Liver (tissue), 9 donors: ENCODE data around the gene KLF2. TPM values are rescaled to one million over a fixed set of nuclear protein-coding genes. Genes with fewer than 3 reads are reported as not detected.

Experiments
- DNase-seq: peaks from one replicate; pipeline ENCODE4 v3.0.0-alpha.2; 2017; ENCODE audit warnings: low spot score
- H3K27ac ChIP-seq, 2 donors: one replicate each; pipeline ENCODE4 v1.7.0; 2013; ENCODE audit warnings: inconsistent platforms in 2 of 2, low read length in 2 of 2, control low read depth in 1 of 2, low read depth in 1 of 2, mild to moderate bottlenecking in 1 of 2
- H3K27me3 ChIP-seq, 4 donors: one replicate each; pipeline versions ENCODE4 v1.6.1 to v1.7.0; 2013; ENCODE audit warnings: low read length in 3 of 4, inconsistent platforms in 1 of 4, mild to moderate bottlenecking in 1 of 4, moderate library complexity in 1 of 4; ENCODE audit not compliant: control insufficient read depth in 4 of 4, insufficient read depth in 4 of 4
- H3K36me3 ChIP-seq, 4 donors: one replicate each; pipeline versions ENCODE4 v1.6.1 to v1.7.0; 2013; ENCODE audit warnings: low read length in 3 of 4, mild to moderate bottlenecking in 3 of 4, low read depth in 1 of 4, moderate library complexity in 1 of 4; ENCODE audit not compliant: control insufficient read depth in 4 of 4, insufficient read depth in 3 of 4
- H3K4me1 ChIP-seq, 4 donors: one replicate each; pipeline versions ENCODE4 v1.6.1 to v1.7.0; 2013; ENCODE audit warnings: low read length in 3 of 4, mild to moderate bottlenecking in 3 of 4, moderate library complexity in 1 of 4; ENCODE audit not compliant: control insufficient read depth in 4 of 4, insufficient read depth in 4 of 4
- H3K4me3 ChIP-seq, 3 donors: one replicate each; pipeline versions ENCODE4 v1.6.1 to v1.7.0; 2013; ENCODE audit warnings: low read length in 3 of 3, control low read depth in 1 of 3, low read depth in 1 of 3, mild to moderate bottlenecking in 1 of 3
- H3K9ac ChIP-seq, 2 donors: one replicate each; pipeline ENCODE4 v1.7.0; 2013; ENCODE audit warnings: low read length in 2 of 2, mild to moderate bottlenecking in 2 of 2, moderate library complexity in 2 of 2, control low read depth in 1 of 2, low read depth in 1 of 2
- H3K9me3 ChIP-seq, 4 donors: one replicate each; pipeline versions ENCODE4 v1.6.1 to v1.7.0; 2013; ENCODE audit warnings: low read length in 3 of 4; ENCODE audit not compliant: control insufficient read depth in 4 of 4
- EGR1 ChIP-seq, 2 donors: IDR thresholded peaks; 2 replicates each; pipeline ENCODE4 v1.6.1; 2016 to 2018; ENCODE audit warnings: antibody characterized with exemption in 2 of 2, low read depth in 2 of 2
- FOXA1 ChIP-seq: IDR thresholded peaks from 2 replicates; pipeline ENCODE4 v1.6.1; 2016; ENCODE audit warnings: antibody characterized with exemption
- FOXA2 ChIP-seq: IDR thresholded peaks from 2 replicates; pipeline ENCODE4 v1.6.1; 2016; ENCODE audit warnings: antibody characterized with exemption
- GABPA ChIP-seq, 2 donors: IDR thresholded peaks in 1 of 2; conservative IDR thresholded peaks in 1 of 2; 2 replicates each; pipeline ENCODE4 v1.6.1; 2016; ENCODE audit warnings: antibody characterized with exemption in 2 of 2, mild to moderate bottlenecking in 1 of 2, moderate library complexity in 1 of 2
- HNF4A ChIP-seq, 2 donors: conservative IDR thresholded peaks; 2 replicates each; pipeline ENCODE4 v1.6.1; 2016; ENCODE audit warnings: antibody characterized with exemption in 2 of 2, mild to moderate bottlenecking in 2 of 2
- JUND ChIP-seq, 2 donors: IDR thresholded peaks; 2 replicates each; pipeline ENCODE4 v1.6.1; 2016; ENCODE audit warnings: antibody characterized with exemption in 2 of 2
- NR2F2 ChIP-seq: IDR thresholded peaks from 2 replicates; pipeline ENCODE4 v1.6.1; 2016; ENCODE audit warnings: antibody characterized with exemption
- RAD21 ChIP-seq, 2 donors: IDR thresholded peaks; 2 replicates each; pipeline ENCODE4 v1.6.1; 2016; ENCODE audit warnings: antibody characterized with exemption in 2 of 2, mild to moderate bottlenecking in 2 of 2
- RXRA ChIP-seq, 2 donors: IDR thresholded peaks; 2 replicates each; pipeline ENCODE4 v1.6.1; 2017 to 2018; ENCODE audit warnings: antibody characterized with exemption in 2 of 2, mild to moderate bottlenecking in 1 of 2
- SP1 ChIP-seq: IDR thresholded peaks from 2 replicates; pipeline ENCODE4 v1.6.1; 2018; ENCODE audit warnings: antibody characterized with exemption, mild to moderate bottlenecking
- TAF1 ChIP-seq: conservative IDR thresholded peaks from 2 replicates; pipeline ENCODE4 v1.6.1; 2016; ENCODE audit warnings: antibody characterized with exemption, mild to moderate bottlenecking
- YY1 ChIP-seq: IDR thresholded peaks from 2 replicates; pipeline ENCODE4 v1.6.1; 2016; ENCODE audit warnings: antibody characterized with exemption, mild to moderate bottlenecking
- whole genome bisulfite sequencing: extraction: QIAGEN DNeasy Blood & Tissue Kit; methylation state at CpG from one replicate; pipeline ENCODE4 v1.1.7; 2013; 5-methylcytosine and 5-hydroxymethylcytosine counted together
- polyA plus RNA-seq, 2 donors: library from polyadenylated mRNA; stranded (reverse) in 1 of 2; unstranded in 1 of 2; fragments of 200-250 nt in 1 of 2; fragments of >200 nt in 1 of 2; fragmentation: Nextera tagmentation in 1 of 2; extraction: Ambion mirVana in 1 of 2; gene quantifications; one replicate each; pipeline versions ENCODE4 v1.2.1 to v1.2.3, GENCODE V29; 2013 to 2015
- total RNA-seq, 2 donors: library from RNA; depleted of rRNA; stranded (reverse); fragments of >200 nt; gene quantifications; one replicate each; pipeline ENCODE4 v1.2.3, GENCODE V29; 2014
- TF ChIP-seq, protein P1 (sequence below): IDR thresholded peaks from 2 replicates; pipeline ENCODE4 v1.6.1; 2016; ENCODE audit warnings: antibody characterized with exemption
- TF ChIP-seq, protein P2 (sequence below): fragments of 150-350 bp; IDR thresholded peaks from 2 replicates; pipeline ENCODE4 v1.5.1; 2017; ENCODE audit warnings: improper control_type of control experiment, low read depth, low read length; ENCODE audit not compliant: missing input control
- TF ChIP-seq, protein P3 (sequence below): IDR thresholded peaks from 2 replicates; pipeline ENCODE4 v1.6.1; 2016; ENCODE audit warnings: antibody characterized with exemption
- donor health status: healthy.
- donor health status: healthy.
- donor health status: healthy.
- donor health status: healthy.
- donor health status: healthy.

Gene KLF2
- total and polyA plus RNA-seq, 4 donors: 3.9 to 11.2 (median 4.2) TPM

DNA sequence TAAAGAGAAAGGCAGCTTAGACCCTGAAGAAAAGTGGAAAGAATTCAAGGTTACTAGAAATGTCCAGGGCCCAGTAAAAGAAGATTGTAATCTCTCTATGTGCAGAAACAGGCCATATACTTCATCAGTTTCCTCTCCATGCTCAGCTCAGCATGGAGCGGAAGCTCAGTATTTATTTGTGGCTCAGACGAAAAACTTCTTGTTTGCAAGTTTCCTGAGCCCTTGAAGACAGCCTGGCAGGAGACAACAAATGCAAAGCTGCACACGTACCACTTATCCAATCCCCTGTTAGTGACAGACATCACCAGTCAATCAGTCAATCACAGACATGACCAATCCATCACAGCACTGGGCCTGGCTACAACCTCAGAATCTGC, 8.1 kb upstream of the KLF2 start:
- Histone ChIP-seq H3K27me3 (no peaks in the 10 kb centered on the region), H3K4me3 (no peak overlapping the region), H3K36me3 (no peaks in the 10 kb centered on the region), H3K4me1 (no peaks in the 10 kb centered on the region), H3K27ac (peak overlapping the region; percentile 49 to 70), H3K9me3 (no peaks in the 10 kb centered on the region), H3K9ac (no peak overlapping the region)
- TF ChIP-seq YY1: no peak
- no peak for TF ChIP-seq GABPA (IDR thresholded peaks at IDR 0.05 in 1 of 2, conservative IDR thresholded peaks at IDR 0.05 in 1 of 2)
- TF ChIP-seq EGR1 (IDR thresholded peaks at IDR 0.05; ENCODE audit: low read depth in 2 of 2): no peak
- TF ChIP-seq, protein P1, sequence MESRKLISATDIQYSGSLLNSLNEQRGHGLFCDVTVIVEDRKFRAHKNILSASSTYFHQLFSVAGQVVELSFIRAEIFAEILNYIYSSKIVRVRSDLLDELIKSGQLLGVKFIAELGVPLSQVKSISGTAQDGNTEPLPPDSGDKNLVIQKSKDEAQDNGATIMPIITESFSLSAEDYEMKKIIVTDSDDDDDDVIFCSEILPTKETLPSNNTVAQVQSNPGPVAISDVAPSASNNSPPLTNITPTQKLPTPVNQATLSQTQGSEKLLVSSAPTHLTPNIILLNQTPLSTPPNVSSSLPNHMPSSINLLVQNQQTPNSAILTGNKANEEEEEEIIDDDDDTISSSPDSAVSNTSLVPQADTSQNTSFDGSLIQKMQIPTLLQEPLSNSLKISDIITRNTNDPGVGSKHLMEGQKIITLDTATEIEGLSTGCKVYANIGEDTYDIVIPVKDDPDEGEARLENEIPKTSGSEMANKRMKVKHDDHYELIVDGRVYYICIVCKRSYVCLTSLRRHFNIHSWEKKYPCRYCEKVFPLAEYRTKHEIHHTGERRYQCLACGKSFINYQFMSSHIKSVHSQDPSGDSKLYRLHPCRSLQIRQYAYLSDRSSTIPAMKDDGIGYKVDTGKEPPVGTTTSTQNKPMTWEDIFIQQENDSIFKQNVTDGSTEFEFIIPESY: no peak
- peak in 1 of 2 donors; percentile 3 for TF ChIP-seq RAD21 (IDR thresholded peaks at IDR 0.05)
- no peak for DNase-seq
- 65% methylated on average over 3 of the region's 3 CpGs for WGBS

DNA sequence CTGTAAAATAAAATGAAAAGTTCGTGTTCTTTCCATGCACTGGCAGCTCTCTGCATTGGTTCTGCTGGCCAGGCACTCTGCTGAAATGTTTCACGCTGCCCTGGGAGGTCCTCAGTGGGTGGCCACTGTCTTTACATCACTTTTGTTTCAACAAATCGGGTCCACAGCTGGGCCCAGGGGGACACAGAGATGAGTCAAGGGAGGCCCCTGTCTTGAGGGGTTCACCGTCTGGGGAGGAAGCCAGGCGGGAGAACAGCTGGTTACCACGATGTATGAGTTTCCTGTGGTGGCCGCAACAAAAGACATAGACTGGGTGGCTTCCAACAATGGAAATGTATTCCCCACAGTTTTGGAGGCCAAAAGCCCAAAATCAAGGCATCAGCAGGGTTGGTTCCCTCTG, 5.1 kb upstream of the KLF2 start:
- no peaks in the 10 kb centered on the region for H3K9me3 ChIP-seq
- 73% methylated on average over 7 of the region's 7 CpGs for WGBS
- no peak overlapping the region for H3K4me3 ChIP-seq
- TF ChIP-seq SP1 (no peak), RXRA (IDR thresholded peaks at IDR 0.05) (no peak), NR2F2 (no peak), GABPA (IDR thresholded peaks at IDR 0.05 in 1 of 2, conservative IDR thresholded peaks at IDR 0.05 in 1 of 2) (no peak), FOXA2 (no peak), HNF4A (conservative IDR thresholded peaks at IDR 0.05) (no peak), TAF1 (no peak), JUND (IDR thresholded peaks at IDR 0.05) (no peak), YY1 (no peak)
- TF ChIP-seq, protein P2, sequence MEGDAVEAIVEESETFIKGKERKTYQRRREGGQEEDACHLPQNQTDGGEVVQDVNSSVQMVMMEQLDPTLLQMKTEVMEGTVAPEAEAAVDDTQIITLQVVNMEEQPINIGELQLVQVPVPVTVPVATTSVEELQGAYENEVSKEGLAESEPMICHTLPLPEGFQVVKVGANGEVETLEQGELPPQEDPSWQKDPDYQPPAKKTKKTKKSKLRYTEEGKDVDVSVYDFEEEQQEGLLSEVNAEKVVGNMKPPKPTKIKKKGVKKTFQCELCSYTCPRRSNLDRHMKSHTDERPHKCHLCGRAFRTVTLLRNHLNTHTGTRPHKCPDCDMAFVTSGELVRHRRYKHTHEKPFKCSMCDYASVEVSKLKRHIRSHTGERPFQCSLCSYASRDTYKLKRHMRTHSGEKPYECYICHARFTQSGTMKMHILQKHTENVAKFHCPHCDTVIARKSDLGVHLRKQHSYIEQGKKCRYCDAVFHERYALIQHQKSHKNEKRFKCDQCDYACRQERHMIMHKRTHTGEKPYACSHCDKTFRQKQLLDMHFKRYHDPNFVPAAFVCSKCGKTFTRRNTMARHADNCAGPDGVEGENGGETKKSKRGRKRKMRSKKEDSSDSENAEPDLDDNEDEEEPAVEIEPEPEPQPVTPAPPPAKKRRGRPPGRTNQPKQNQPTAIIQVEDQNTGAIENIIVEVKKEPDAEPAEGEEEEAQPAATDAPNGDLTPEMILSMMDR: no peak
- H3K36me3 ChIP-seq: no peaks in the 10 kb centered on the region
- peaks cover 0 to 4% (median 1%) of the 10 kb centered on the region in 4 donors for H3K4me1 ChIP-seq
- no peak for DNase-seq
- H3K9ac ChIP-seq: no peak overlapping the region
- H3K27ac ChIP-seq: no peak overlapping the region
- H3K27me3 ChIP-seq: no peaks in the 10 kb centered on the region

DNA sequence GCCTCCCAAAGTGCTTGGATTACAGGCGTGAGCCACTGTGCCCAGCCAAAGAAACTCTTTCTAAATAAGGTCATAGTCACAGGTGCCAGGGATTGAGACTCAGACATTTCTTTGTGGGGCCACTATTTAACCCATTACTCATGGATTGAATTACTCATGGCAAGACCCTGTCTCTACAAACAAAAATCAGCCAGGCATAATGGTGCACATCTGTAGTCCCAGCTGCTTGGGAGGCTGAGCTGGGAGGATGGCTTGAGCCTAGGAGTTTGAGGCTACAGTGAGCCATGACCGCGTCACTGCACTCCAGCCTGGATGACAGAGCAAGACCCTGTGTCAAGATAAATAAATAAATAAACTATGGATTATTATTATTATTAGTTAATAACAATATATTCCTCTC, 3.6 kb upstream of the KLF2 start:
- no peak for DNase-seq
- Histone ChIP-seq H3K9ac (no peak overlapping the region), H3K36me3 (peaks cover 0 to 1% (median 0%) of the 10 kb centered on the region in 4 donors), H3K4me3 (no peak overlapping the region), H3K9me3 (no peaks in the 10 kb centered on the region), H3K4me1 (peaks cover 0 to 7% (median 1%) of the 10 kb centered on the region in 4 donors), H3K27me3 (no peaks in the 10 kb centered on the region), H3K27ac (no peak overlapping the region)
- no peak for TF ChIP-seq NR2F2
- TF ChIP-seq HNF4A (conservative IDR thresholded peaks at IDR 0.05): no peak
- no peak for TF ChIP-seq TAF1
- TF ChIP-seq SP1: no peak
- no peak for TF ChIP-seq JUND (IDR thresholded peaks at IDR 0.05)
- TF ChIP-seq, protein P1: no peak
- TF ChIP-seq RAD21 (IDR thresholded peaks at IDR 0.05): no peak
- TF ChIP-seq FOXA2: no peak
- TF ChIP-seq, protein P3, sequence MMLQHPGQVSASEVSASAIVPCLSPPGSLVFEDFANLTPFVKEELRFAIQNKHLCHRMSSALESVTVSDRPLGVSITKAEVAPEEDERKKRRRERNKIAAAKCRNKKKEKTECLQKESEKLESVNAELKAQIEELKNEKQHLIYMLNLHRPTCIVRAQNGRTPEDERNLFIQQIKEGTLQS: no peak
- TF ChIP-seq FOXA1: no peak
- 79% methylated on average over 3 of the region's 3 CpGs for WGBS
